A549 (cell line): Measurements from ENCODE around the gene FHIT. TPM values are rescaled to one million over a fixed set of nuclear protein-coding genes. Genes with fewer than 3 reads are reported as not detected.

Experiments used
- ATAC-seq, 2 experiments: fragments of 200-7000 bp in 1 of 2; fragments of >200 bp in 1 of 2; cut with Nextera tagmentation in 1 of 2; cut with Tn5 transposase in 1 of 2; 3 replicates each; pipeline versions ENCODE4 v1.8.0 to v1.9.1; 2018 to 2020; ENCODE audit warnings: mild to moderate bottlenecking in 1 of 2, moderate library complexity in 1 of 2
- CTCF ChIA-PET: fragments of 300-600 bp; sonication (Branson Sonifier 250); formaldehyde crosslinking; extraction: SDS; loops from one replicate; lab custom pipeline; 2021; ENCODE audit warnings: antibody characterized with exemption, inconsistent platforms; lab: Yijun Ruan, JAX
- POLR2A ChIA-PET: fragments of 350-600 bp; formaldehyde crosslinking; extraction: SDS; loops from one replicate; lab custom pipeline; 2021; ENCODE audit warnings: antibody characterized with exemption, inconsistent platforms; lab: Yijun Ruan, JAX
- DNase-seq, 2 experiments: peaks; one replicate each; pipeline versions ENCODE4 v3.0.0 to v3.0.0-alpha.2; 2011 to 2016; ENCODE audit warnings: low read depth in 1 of 2, low spot score in 1 of 2
- FAIRE-seq: peaks from 2 replicates; lab custom pipeline; 2011; peaks lifted over from hg19 to GRCh38; lab: Jason Lieb, UNC
- H3K27ac ChIP-seq, 2 experiments: fragments of >200 bp; sonication (Bioruptor Twin); formaldehyde crosslinking; 3 replicates each; pipeline ENCODE4 v1.5.1; 2016 to 2017
- H3K4me1 ChIP-seq: fragments of >200 bp; sonication (Bioruptor Twin); formaldehyde crosslinking; 3 replicates; pipeline ENCODE4 v1.6.1; 2016
- H3K4me2 ChIP-seq: fragments of >200 bp; sonication (Bioruptor Twin); formaldehyde crosslinking; 3 replicates; pipeline ENCODE4 v1.6.1; 2016
- H3K4me3 ChIP-seq: fragments of >200 bp; sonication (Bioruptor Twin); formaldehyde crosslinking; 3 replicates; pipeline ENCODE4 v1.5.1; 2016
- H3K9me3 ChIP-seq: fragments of >200 bp; sonication (Bioruptor Twin); formaldehyde crosslinking; 3 replicates; pipeline ENCODE4 v1.6.1; 2016
- ATOH8 ChIP-seq: fragments of 250-450 bp; sonication (Bioruptor Pico); IDR thresholded peaks from 2 replicates; pipeline ENCODE4 v1.5.0; 2020; ENCODE audit warnings: low read depth, mild to moderate bottlenecking, moderate library complexity
- BHLHE40 ChIP-seq: IDR thresholded peaks from 2 replicates; pipeline ENCODE4 v1.6.1; 2012; ENCODE audit warnings: low read depth, low read length, inconsistent platforms
- CBX8 ChIP-seq: fragments of 200-600 bp; sonication (generic); IDR thresholded peaks from 2 replicates; pipeline ENCODE4 v1.6.1; 2016
- CEBPB ChIP-seq, 2 experiments: fragments of >200 bp in 1 of 2; sonication (Bioruptor Twin) in 1 of 2; formaldehyde crosslinking in 1 of 2; IDR thresholded peaks; 2 replicates each; pipeline ENCODE4 v1.6.1; 2012 to 2016
- CHD2 ChIP-seq: fragments of 150-350 bp; IDR thresholded peaks from 2 replicates; pipeline ENCODE4 v1.6.1; 2014; ENCODE audit warnings: low read length; ENCODE audit not compliant: partially characterized antibody
- E2F6 ChIP-seq: IDR thresholded peaks from 2 replicates; pipeline ENCODE4 v1.6.1; 2012; ENCODE audit warnings: low read depth, borderline replicate concordance
- EHMT2 ChIP-seq: fragments of 200-600 bp; sonication (generic); IDR thresholded peaks from 2 replicates; pipeline ENCODE4 v1.6.1; 2016; ENCODE audit warnings: antibody characterized with exemption, low read depth, mild to moderate bottlenecking, moderate library complexity
- ELK1 ChIP-seq: fragments of 150-350 bp; IDR thresholded peaks from 2 replicates; pipeline ENCODE4 v1.6.1; 2014; ENCODE audit warnings: low read depth, mild to moderate bottlenecking, low read length
- FOXS1 ChIP-seq: fragments of 250-450 bp; sonication (Bioruptor Pico); IDR thresholded peaks from 2 replicates; pipeline ENCODE4 v1.5.0; 2020; ENCODE audit warnings: mild to moderate bottlenecking, moderate library complexity
- GATA3 ChIP-seq: IDR thresholded peaks from 2 replicates; pipeline ENCODE4 v1.6.1; 2012; ENCODE audit warnings: borderline replicate concordance
- HDAC2 ChIP-seq: fragments of 200-600 bp; sonication (generic); IDR thresholded peaks from 2 replicates; pipeline ENCODE4 v1.6.1; 2016
- HES2 ChIP-seq: fragments of >200 bp; sonication (Bioruptor Twin); formaldehyde crosslinking; IDR thresholded peaks from 2 replicates; pipeline ENCODE4 v1.6.1; 2016
- HMGXB4 ChIP-seq: fragments of 250-450 bp; sonication (Bioruptor Pico); IDR thresholded peaks from 2 replicates; pipeline ENCODE4 v1.5.0; 2021; ENCODE audit warnings: mild to moderate bottlenecking, moderate library complexity, borderline replicate concordance
- KDM1A ChIP-seq: fragments of 200-600 bp; sonication (generic); IDR thresholded peaks from 2 replicates; pipeline ENCODE4 v1.6.1; 2016; ENCODE audit warnings: low read depth, mild to moderate bottlenecking
- MYC ChIP-seq: IDR thresholded peaks from 2 replicates; pipeline ENCODE4 v1.6.1; 2012; ENCODE audit warnings: mild to moderate bottlenecking, inconsistent platforms, low read length, improper control_type of control experiment, borderline replicate concordance
- NFE2L2 ChIP-seq: fragments of 150-350 bp; conservative IDR thresholded peaks from 2 replicates; pipeline ENCODE4 v1.6.1; 2014; ENCODE audit warnings: low read length
- NR3C1 ChIP-seq: fragments of >200 bp; sonication (Bioruptor Twin); formaldehyde crosslinking; IDR thresholded peaks from 3 replicates; pipeline ENCODE4 v1.6.1; 2017
- POLR2A ChIP-seq: IDR thresholded peaks from 2 replicates; pipeline ENCODE4 v1.6.1; 2012; ENCODE audit warnings: mild to moderate bottlenecking, low read length
- RARB ChIP-seq: fragments of 250-450 bp; sonication (Bioruptor Pico); IDR thresholded peaks from 2 replicates; pipeline ENCODE4 v1.8.0; 2021; ENCODE audit warnings: mild to moderate bottlenecking, moderate library complexity
- RCOR1 ChIP-seq: fragments of 150-350 bp; IDR thresholded peaks from 2 replicates; pipeline ENCODE4 v1.6.1; 2014; ENCODE audit warnings: antibody characterized with exemption, low read length, low read depth
- RNF2 ChIP-seq: fragments of 200-600 bp; sonication (generic); IDR thresholded peaks from 2 replicates; pipeline ENCODE4 v1.6.1; 2016; ENCODE audit warnings: low read depth, mild to moderate bottlenecking, antibody characterized with exemption, moderate library complexity, borderline replicate concordance
- SMC3 ChIP-seq: fragments of >200 bp; sonication (Bioruptor Twin); formaldehyde crosslinking; IDR thresholded peaks from 3 replicates; pipeline ENCODE4 v1.6.1; 2018; ENCODE audit warnings: inconsistent platforms
- ZC3H11A ChIP-seq: fragments of 450-650 bp; IDR thresholded peaks from 2 replicates; pipeline ENCODE4 v1.6.1; 2014; ENCODE audit warnings: antibody characterized with exemption, mild to moderate bottlenecking
- ZSCAN20 ChIP-seq: fragments of 250-450 bp; sonication (Bioruptor Pico); IDR thresholded peaks from 2 replicates; pipeline ENCODE4 v1.8.0; 2022; ENCODE audit warnings: mild to moderate bottlenecking, moderate library complexity
- WGBS: methylation state at CpG from one replicate; pipeline ENCODE4 v1.1.6; 2017; ENCODE audit errors: missing lambda C conversion rate; 5-methylcytosine and 5-hydroxymethylcytosine counted together
- polyA plus RNA-seq, 4 experiments: library from polyadenylated mRNA; depleted of rRNA in 3 of 4; stranded (reverse); fragments of >200 nt; fragmentation: RNase III in 1 of 4; extraction: RNeasy Plus Mini Kit Qiagen cat#74134 plus additional on column Dnase treatment in 1 of 4; gene quantifications; 2 replicates in 3 of 4; 3 replicates in 1 of 4; pipeline ENCODE4 v1.2.3, GENCODE V29; 2011 to 2017

FHIT gene
- polyA plus RNA-seq, 2 of the 4 experiments (the other 2 are of a cell fraction) = 0.76 to 0.92 TPM

GRCh38 chr3:59998058-59998457 lies 1253.2 kb downstream of the FHIT start (continued):
- TF ChIP-seq HMGXB4 = no peak
- TF ChIP-seq ELK1 = no peak

GRCh38 chr3:59997583-59997982 lies 1253.7 kb downstream of the FHIT start:
- Histone ChIP-seq H3K4me3 (no peak overlapping the region), H3K9me3 (no peaks in the 10 kb centered on the region), H3K4me1 (no peaks in the 10 kb centered on the region), H3K27ac (no peak overlapping the region), H3K4me2 (no peak overlapping the region)
- FAIRE-seq = no peak
- DNase-seq = no peak
- TF ChIP-seq CEBPB (IDR thresholded peaks at IDR 0.05) (no peak), RNF2 (no peak), ATOH8 (CRISPR knock-in tag) (no peak), RARB (CRISPR knock-in tag) (no peak), SMC3 (no peak), RCOR1 (no peak), ELK1 (no peak), E2F6 (no peak), BHLHE40 (no peak), KDM1A (no peak), NR3C1 (no peak), HMGXB4 (no peak), ZSCAN20 (CRISPR knock-in tag) (no peak), EHMT2 (no peak), HES2 (no peak), FOXS1 (CRISPR knock-in tag) (no peak), POLR2A (no peak), HDAC2 (no peak)
- TF ChIP-seq, all 56 proteins: peak for 0
- ATAC-seq = no peak
- WGBS = 55% methylated on average over 1 of the region's 1 CpG
- CTCF ChIA-PET = no interaction called here
- POLR2A ChIA-PET = no interaction called here

- ATAC-seq (no peak), DNase-seq (no peak), FAIRE-seq (no peak)
- Histone ChIP-seq H3K9me3 (no peaks in the 10 kb centered on the region), H3K27ac (no peak overlapping the region), H3K4me2 (no peak overlapping the region), H3K4me1 (no peaks in the 10 kb centered on the region), H3K4me3 (no peak overlapping the region)
- ChIA-PET CTCF (no interaction called here), POLR2A (no interaction called here)
- 8% methylated on average over 2 of the region's 2 CpGs for WGBS
- no peak for TF ChIP-seq MYC
- TF ChIP-seq FOXS1 (CRISPR knock-in tag) = no peak
- no peak for TF ChIP-seq ZC3H11A
- TF ChIP-seq HDAC2 = no peak
- no peak for TF ChIP-seq POLR2A
- no peak for TF ChIP-seq NFE2L2
- no peak for TF ChIP-seq CHD2
- no peak for TF ChIP-seq EHMT2
- no peak for TF ChIP-seq HMGXB4
- TF ChIP-seq CBX8 = no peak
- TF ChIP-seq GATA3 = no peak
Observed at GRCh38 chr3:59996056-59996455, 1255.2 kb downstream of the FHIT start.
